Activated CD4-positive, alpha-beta memory T cell treated with anti-CD3 and anti-CD28 coated beads, Interleukin-2, amount 10 ng/mL, durations not matched to agents 7 days and 5 days (primary cell): ENCODE measurements around the gene SNX33. TPM values are rescaled to one million over a fixed set of nuclear protein-coding genes. Genes with fewer than 3 reads are reported as not detected.
A peak's percentile ranks its signal among the peaks of the same experiment; 100 is the strongest.
"Not testable (repeated sequence)": the region's sequence is repeated elsewhere in the genome, so short reads cannot be mapped to it uniquely, and the experiment has no call there.

Experiments used
- CTCF ChIA-PET: fragments of 350-600 bp; sonication (Branson Sonifier 250); formaldehyde crosslinking; loops from one replicate; lab custom pipeline; 2021; ENCODE audit warnings: antibody characterized with exemption, inconsistent platforms; lab: Charles Lee
- POLR2A ChIA-PET: fragments of 350-600 bp; sonication (Branson Sonifier 250); formaldehyde crosslinking; loops from one replicate; lab custom pipeline; 2021; ENCODE audit warnings: antibody characterized with exemption; lab: Charles Lee
- DNase-seq: peaks from one replicate; pipeline ENCODE4 v3.0.0-alpha.2; 2020
- H3K27ac Mint-ChIP-seq: one replicate; pipeline ENCODE4 v1.8.0; 2021; ENCODE audit warnings: mild to moderate bottlenecking, mixed read lengths
- H3K27me3 Mint-ChIP-seq: one replicate; pipeline ENCODE4 v1.8.0; 2021; ENCODE audit warnings: mixed read lengths
- H3K36me3 Mint-ChIP-seq: one replicate; pipeline ENCODE4 v1.8.0; 2021; ENCODE audit warnings: low read depth, mixed read lengths
- H3K4me1 Mint-ChIP-seq: one replicate; pipeline ENCODE4 v1.8.0; 2021; ENCODE audit warnings: mixed read lengths
- H3K4me3 Mint-ChIP-seq: one replicate; pipeline ENCODE4 v1.8.0; 2021; ENCODE audit warnings: mild to moderate bottlenecking, mixed read lengths
- H3K9me3 Mint-ChIP-seq: one replicate; pipeline ENCODE4 v1.8.0; 2021; ENCODE audit warnings: mixed read lengths
- total RNA-seq, 2 experiments: library from RNA; stranded (reverse); gene quantifications; one replicate each; pipeline ENCODE4 v1.2.3, GENCODE V29; 2021

SNX33 gene
- total RNA-seq, 2 experiments from 2014 or later = 1.8 to 1.9 TPM

GRCh38 chr15:75682181-75683135 lies 34.7 kb downstream of the SNX33 start:
- no peaks in the 10 kb centered on the region for H3K36me3 Mint-ChIP-seq
- no peak overlapping the region for H3K4me3 Mint-ChIP-seq
- ChIA-PET CTCF (no interaction called here), POLR2A (interaction anchor here (2.5 kb wide), 1 partner anchor 314 kb away, joined by 6 read pairs; the partner anchor contains the start of gene MAN2C1)
- H3K9me3 Mint-ChIP-seq = no peaks in the 10 kb centered on the region
- peaks cover 2% of the 10 kb centered on the region for H3K4me1 Mint-ChIP-seq
- H3K27ac Mint-ChIP-seq = no peak overlapping the region
- no peak for DNase-seq
- H3K27me3 Mint-ChIP-seq = peaks cover 4% of the 10 kb centered on the region

DNA sequence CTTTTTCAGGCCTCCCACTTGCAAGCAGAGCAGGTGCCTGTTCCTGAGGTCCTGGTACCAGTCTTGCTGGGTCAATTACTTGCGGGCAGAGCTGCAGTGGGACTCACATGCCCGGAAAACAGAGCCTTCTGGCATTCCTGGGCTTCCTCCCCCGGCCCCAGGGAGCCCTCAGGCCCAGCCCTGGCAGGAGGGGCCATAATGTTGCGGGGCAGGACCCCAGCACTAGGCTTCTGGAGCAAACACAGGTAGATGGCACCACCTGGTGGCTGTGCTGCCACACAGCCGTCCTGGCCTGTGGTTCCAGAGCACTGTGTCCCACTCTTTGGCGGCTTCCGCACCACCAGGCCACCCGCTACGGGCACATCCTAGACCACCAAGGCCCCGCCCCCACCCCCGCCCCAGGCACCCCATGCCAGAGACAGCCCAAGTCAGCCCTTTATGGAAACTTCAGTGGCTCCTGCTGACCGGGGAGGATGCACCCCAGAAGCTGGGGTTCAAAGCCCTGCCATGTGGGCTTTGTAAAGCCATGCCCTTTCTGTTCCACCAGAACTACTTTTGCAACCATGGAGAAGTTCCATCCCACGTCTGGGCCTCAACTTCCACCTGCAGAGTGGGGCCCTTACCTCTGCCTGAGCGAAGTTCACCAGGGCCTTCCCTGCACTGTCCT lies 36.1 kb downstream of the SNX33 start:
- ChIA-PET POLR2A (interaction anchor here (2.5 kb wide), 1 partner anchor 316 kb away, joined by 6 read pairs; the partner anchor contains the start of gene MAN2C1), CTCF (interaction anchor here (0.7 to 1.1 kb wide), 3 partner anchors 118 to 316 kb away, joined by 3 read pairs; no protein-coding TSS in a partner anchor)
- not testable (repeated sequence) for H3K4me3 Mint-ChIP-seq, H3K27ac Mint-ChIP-seq, H3K4me1 Mint-ChIP-seq, H3K36me3 Mint-ChIP-seq, H3K27me3 Mint-ChIP-seq, H3K9me3 Mint-ChIP-seq
- peak; percentile 73 for DNase-seq

DNA sequence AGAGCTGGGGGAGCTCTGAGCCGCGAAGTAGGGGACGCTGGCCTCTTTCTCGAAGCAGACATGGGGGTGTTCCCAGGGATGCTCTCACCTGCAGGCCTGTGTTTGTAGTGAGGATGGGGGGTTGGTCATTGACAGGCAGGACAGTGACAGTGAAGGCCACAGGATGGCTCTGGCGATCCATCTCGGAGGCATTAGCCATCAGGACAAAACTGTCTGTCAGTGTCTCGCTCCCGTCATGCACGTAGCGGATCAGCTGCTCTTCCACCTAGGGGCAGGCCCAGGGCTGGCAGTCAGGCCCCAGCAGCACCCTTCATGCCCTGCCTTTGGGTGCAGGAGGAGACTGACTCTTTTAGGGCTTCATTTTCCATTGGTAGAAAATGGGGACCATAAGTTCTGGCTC lies 36.9 kb downstream of the SNX33 start:
- Mint-ChIP-seq H3K27ac (no peak overlapping the region), H3K9me3 (no peaks in the 10 kb centered on the region), H3K27me3 (no peaks in the 10 kb centered on the region), H3K4me3 (no peak overlapping the region), H3K36me3 (no peaks in the 10 kb centered on the region), H3K4me1 (no peaks in the 10 kb centered on the region)
- POLR2A ChIA-PET = interaction anchor here (2.5 kb wide), 1 partner anchor 316 kb away, joined by 6 read pairs; the partner anchor contains the start of gene MAN2C1
- DNase-seq = no peak
- CTCF ChIA-PET = interaction anchor here (0.7 to 1.1 kb wide), 3 partner anchors 117 to 317 kb away, joined by 3 read pairs; no protein-coding TSS in a partner anchor

DNA sequence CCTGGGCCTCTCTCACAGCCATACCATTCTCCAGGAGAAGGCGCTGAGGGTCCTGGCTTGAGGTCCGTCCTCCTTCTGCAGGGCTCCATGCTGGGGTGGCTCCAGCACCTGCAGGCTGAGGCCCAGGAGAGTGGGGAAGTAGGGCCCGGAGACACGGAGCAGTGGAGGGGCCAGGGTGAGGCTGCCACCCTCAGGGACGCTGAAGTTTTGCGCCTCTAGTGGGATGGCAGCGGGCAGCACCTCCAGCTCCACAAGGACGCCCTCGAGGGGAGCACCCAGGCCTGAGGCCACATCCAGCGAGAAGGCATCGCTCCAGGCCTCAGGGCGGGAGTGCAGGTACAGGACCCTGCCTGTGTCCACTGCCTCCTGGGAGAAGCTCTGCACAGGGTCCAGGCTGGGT lies 37.5 kb downstream of the SNX33 start:
- H3K4me1 Mint-ChIP-seq = no peaks in the 10 kb centered on the region
- ChIA-PET POLR2A (interaction anchor here (2.5 kb wide), 1 partner anchor 317 kb away, joined by 6 read pairs; the partner anchor contains the start of gene MAN2C1), CTCF (interaction anchor here (1.4 to 1.7 kb wide), 5 partner anchors 117 to 317 kb away, joined by 4 to 31 read pairs (median 7); partner anchors contain the start of gene MAN2C1)
- H3K4me3 Mint-ChIP-seq = no peak overlapping the region
- no peak overlapping the region for H3K27ac Mint-ChIP-seq
- DNase-seq = no peak
- no peaks in the 10 kb centered on the region for H3K36me3 Mint-ChIP-seq
- no peaks in the 10 kb centered on the region for H3K9me3 Mint-ChIP-seq
- H3K27me3 Mint-ChIP-seq = no peaks in the 10 kb centered on the region

GRCh38 chr15:75686212-75686642 lies 38.5 kb downstream of the SNX33 start:
- H3K36me3 Mint-ChIP-seq, POLR2A ChIA-PET, H3K27ac Mint-ChIP-seq, H3K4me1 Mint-ChIP-seq, H3K9me3 Mint-ChIP-seq, H3K4me3 Mint-ChIP-seq, H3K27me3 Mint-ChIP-seq: not testable (repeated sequence)
- peak; percentile 83 for DNase-seq
- CTCF ChIA-PET = interaction anchor here (0.6 to 1.7 kb wide), 14 partner anchors 8 to 318 kb away, joined by 3 to 31 read pairs (median 4); partner anchors contain the start of genes MAN2C1 and SNX33

DNA sequence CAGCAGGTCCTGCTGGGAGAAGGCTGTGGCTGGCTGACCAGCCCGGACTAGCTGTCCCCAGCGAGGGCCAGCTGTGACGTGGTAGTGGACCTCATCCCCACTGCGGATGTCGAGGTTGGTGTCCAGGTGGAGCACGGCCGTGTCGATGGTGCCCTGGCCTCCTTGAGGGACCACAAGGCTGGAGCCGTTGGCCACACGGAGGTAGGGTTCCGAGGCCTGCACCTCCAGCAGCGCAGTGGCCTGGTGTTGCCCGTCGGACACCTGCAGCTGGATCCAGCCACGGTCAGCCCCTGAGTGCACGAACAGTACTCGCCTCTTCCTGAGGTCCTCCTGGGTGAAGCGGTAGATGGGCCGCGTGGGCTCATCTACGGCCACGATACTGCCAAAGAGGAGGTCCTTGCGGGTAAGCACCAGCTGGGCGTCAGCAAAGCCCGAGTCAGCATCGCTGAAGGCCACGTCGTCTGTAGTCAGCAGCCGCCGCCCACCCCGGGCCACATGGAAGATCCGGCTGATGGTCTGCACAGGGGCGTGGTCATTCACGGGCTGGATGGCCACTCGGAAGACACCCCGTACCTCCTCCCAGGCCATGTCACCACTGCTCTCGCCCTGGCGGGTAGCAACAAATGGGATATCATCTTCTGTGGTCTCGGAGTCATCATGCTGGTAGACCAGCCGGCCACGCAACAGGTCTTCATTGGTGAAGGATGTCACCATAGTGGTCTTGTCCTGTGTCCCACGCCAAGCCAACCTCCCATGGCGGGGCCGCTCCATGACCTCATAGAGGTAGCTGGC lies 40.0 kb downstream of the SNX33 start:
- DNase-seq = no peak
- peaks cover 5% of the 10 kb centered on the region for H3K27me3 Mint-ChIP-seq
- ChIA-PET CTCF (no interaction called here), POLR2A (interaction anchor here (0.6 kb wide), 1 partner anchor 241 kb away, joined by 3 read pairs; no protein-coding TSS in a partner anchor)
- H3K9me3 Mint-ChIP-seq = no peaks in the 10 kb centered on the region
- H3K36me3 Mint-ChIP-seq = no peaks in the 10 kb centered on the region
- no peaks in the 10 kb centered on the region for H3K4me1 Mint-ChIP-seq
- no peak overlapping the region for H3K4me3 Mint-ChIP-seq
- no peak overlapping the region for H3K27ac Mint-ChIP-seq

GRCh38 chr15:75688278-75688557 lies 40.5 kb downstream of the SNX33 start:
- Mint-ChIP-seq H3K27ac (no peak overlapping the region), H3K36me3 (no peaks in the 10 kb centered on the region), H3K9me3 (no peaks in the 10 kb centered on the region), H3K4me1 (no peaks in the 10 kb centered on the region), H3K4me3 (no peak overlapping the region), H3K27me3 (peaks cover 6% of the 10 kb centered on the region)
- CTCF ChIA-PET = no interaction called here
- no peak for DNase-seq
- POLR2A ChIA-PET = no interaction called here

GRCh38 chr15:75688831-75689230 lies 41.1 kb downstream of the SNX33 start:
- no peak overlapping the region for H3K27ac Mint-ChIP-seq
- POLR2A ChIA-PET = no interaction called here
- DNase-seq = no peak
- CTCF ChIA-PET = no interaction called here
- peaks cover 6% of the 10 kb centered on the region for H3K27me3 Mint-ChIP-seq
- H3K4me1 Mint-ChIP-seq = no peaks in the 10 kb centered on the region
- no peaks in the 10 kb centered on the region for H3K9me3 Mint-ChIP-seq
- H3K4me3 Mint-ChIP-seq = no peak overlapping the region
- no peaks in the 10 kb centered on the region for H3K36me3 Mint-ChIP-seq

DNA sequence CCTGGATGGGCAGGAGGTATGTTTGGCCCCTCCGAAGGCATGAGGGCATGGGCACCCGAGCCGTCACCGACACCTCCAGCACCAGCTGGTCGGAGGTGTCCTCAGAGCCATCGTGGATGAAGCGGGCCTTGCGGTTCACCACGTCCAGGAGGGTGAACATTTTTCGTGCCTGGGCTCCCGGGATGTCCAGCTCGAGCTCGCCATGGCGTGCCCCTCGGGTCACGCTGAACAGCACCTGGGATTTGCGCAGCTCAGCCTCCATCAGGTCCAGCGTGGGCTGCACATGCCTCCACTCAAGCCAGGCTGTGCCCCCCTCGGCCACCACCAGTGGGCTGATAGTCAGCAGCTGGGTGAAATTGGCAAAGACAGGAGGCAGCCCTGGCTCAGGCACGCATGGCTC lies 41.7 kb downstream of the SNX33 start:
- H3K27ac Mint-ChIP-seq, H3K4me3 Mint-ChIP-seq, H3K4me1 Mint-ChIP-seq, POLR2A ChIA-PET, H3K36me3 Mint-ChIP-seq, H3K27me3 Mint-ChIP-seq, DNase-seq, CTCF ChIA-PET, H3K9me3 Mint-ChIP-seq: not testable (repeated sequence)

- H3K27ac Mint-ChIP-seq, DNase-seq, CTCF ChIA-PET, H3K4me3 Mint-ChIP-seq, H3K4me1 Mint-ChIP-seq, H3K27me3 Mint-ChIP-seq, H3K36me3 Mint-ChIP-seq, POLR2A ChIA-PET, H3K9me3 Mint-ChIP-seq: not testable (repeated sequence)
Measured at GRCh38 chr15:75692311-75692710, 44.6 kb downstream of the SNX33 start.

DNA sequence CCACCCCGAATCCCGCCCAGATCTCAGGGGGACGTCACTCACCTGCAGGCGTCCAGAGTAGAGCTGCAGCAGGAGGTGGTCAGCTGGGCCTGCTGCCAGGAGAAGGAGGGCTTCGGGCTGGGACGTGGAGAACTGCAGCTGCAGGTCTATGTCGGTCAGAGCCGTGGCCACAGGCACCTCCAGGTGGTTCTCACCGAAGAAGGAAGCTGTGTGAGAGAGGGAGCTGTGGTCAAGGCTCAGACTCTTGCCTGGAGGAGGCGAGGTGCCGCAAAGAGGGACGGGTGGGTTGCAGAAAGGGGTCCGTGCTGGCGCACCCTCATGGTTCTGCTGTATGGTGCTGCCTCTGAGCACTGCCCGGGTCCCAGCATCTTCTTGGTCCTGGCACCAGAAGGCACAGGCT lies 45.3 kb downstream of the SNX33 start:
- H3K27me3 Mint-ChIP-seq, H3K4me1 Mint-ChIP-seq, H3K9me3 Mint-ChIP-seq, POLR2A ChIA-PET, H3K4me3 Mint-ChIP-seq, H3K27ac Mint-ChIP-seq, H3K36me3 Mint-ChIP-seq, DNase-seq, CTCF ChIA-PET: not testable (repeated sequence)

GRCh38 chr15:75693501-75694240 lies 46.0 kb downstream of the SNX33 start:
- POLR2A ChIA-PET = no interaction called here

More at GRCh38 chr15:75693501-75694240, 46.0 kb downstream of the SNX33 start:
- Mint-ChIP-seq H3K4me1 (peaks cover 7% of the 10 kb centered on the region), H3K4me3 (no peak overlapping the region), H3K36me3 (no peaks in the 10 kb centered on the region), H3K27me3 (peaks cover 8% of the 10 kb centered on the region), H3K27ac (no peak overlapping the region), H3K9me3 (no peaks in the 10 kb centered on the region)
- DNase-seq = no peak
- CTCF ChIA-PET = no interaction called here
